K562 (cell line): ENCODE results near the gene MRPL55. TPM values are rescaled to one million over a fixed set of nuclear protein-coding genes. Genes with fewer than 3 reads are reported as not detected.
A peak's percentile ranks its signal among the peaks of the same experiment; 100 is the strongest.

Experiments
- CBX3 ChIP-seq, 2 experiments: IDR thresholded peaks; 1 replicate in 1 of 2; 2 replicates in 1 of 2; pipeline ENCODE4 v1.6.1; 2012; ENCODE audit warnings: inconsistent platforms in 2 of 2, low read length in 2 of 2, borderline replicate concordance in 1 of 2, control low read depth in 1 of 2
- CTCFL ChIP-seq: IDR thresholded peaks from 2 replicates; pipeline ENCODE4 v1.6.1; 2011; ENCODE audit warnings: borderline replicate concordance, low read depth, mild to moderate bottlenecking, moderate library complexity, low read length; ENCODE audit not compliant: insufficient read depth, poor library complexity, severe bottlenecking
- E2F8 ChIP-seq: fragments of 450-650 bp; IDR thresholded peaks from 2 replicates; pipeline ENCODE4 v1.7.1; 2018; ENCODE audit warnings: mild to moderate bottlenecking, low read depth; ENCODE audit not compliant: partially characterized antibody
- ELF4 ChIP-seq: fragments of 450-650 bp; formaldehyde crosslinking; IDR thresholded peaks from 2 replicates; pipeline ENCODE4 v1.4.0; 2022; ENCODE audit warnings: missing genetic modification characterization
- GABPB2 ChIP-seq: fragments of 250-450 bp; sonication (Bioruptor Pico); conservative IDR thresholded peaks from 2 replicates; pipeline ENCODE4 v1.5.1; 2021; ENCODE audit warnings: mild to moderate bottlenecking
- HMG20B ChIP-seq: fragments of 250-450 bp; sonication (Bioruptor Pico); IDR thresholded peaks from 2 replicates; pipeline ENCODE4 v1.5.0; 2021; ENCODE audit warnings: mild to moderate bottlenecking
- PHB ChIP-seq: fragments of 250-450 bp; sonication (Bioruptor Pico); IDR thresholded peaks from 2 replicates; pipeline ENCODE4 v1.5.0; 2021
- PHB2 ChIP-seq: fragments of 450-650 bp; IDR thresholded peaks from 2 replicates; pipeline ENCODE4 v1.6.1; 2017; ENCODE audit warnings: low read depth
- POLR2H ChIP-seq: IDR thresholded peaks from 2 replicates; pipeline ENCODE4 v1.6.1; 2016; ENCODE audit warnings: missing genetic modification characterization, low read depth, mild to moderate bottlenecking, control low read depth, missing compliant biosample characterization, moderate library complexity
- RBBP5 ChIP-seq: fragments of 200-600 bp; sonication (generic); IDR thresholded peaks from 2 replicates; pipeline ENCODE4 v1.6.1; 2012; ENCODE audit warnings: borderline replicate concordance, mild to moderate bottlenecking, low read length, control low read depth, inconsistent platforms; ENCODE audit not compliant: insufficient read depth, poor library complexity, severe bottlenecking
- SMARCA5 ChIP-seq: fragments of 450-650 bp; IDR thresholded peaks from 2 replicates; pipeline ENCODE4 v1.6.1; 2016
- SNAPC5 ChIP-seq: fragments of 250-450 bp; sonication (Bioruptor Pico); IDR thresholded peaks from 2 replicates; pipeline ENCODE4 v1.8.0; 2021; ENCODE audit warnings: moderate library complexity, mild to moderate bottlenecking, inconsistent platforms
- THRA ChIP-seq: fragments of 450-650 bp; IDR thresholded peaks from 2 replicates; pipeline ENCODE4 v1.6.1; 2017; ENCODE audit warnings: mild to moderate bottlenecking, moderate library complexity
- ZFPM2 ChIP-seq: fragments of 250-450 bp; sonication (Bioruptor Pico); IDR thresholded peaks from 2 replicates; pipeline ENCODE4 v1.5.1; 2022; ENCODE audit warnings: mild to moderate bottlenecking
- ZKSCAN1 ChIP-seq: fragments of 150-350 bp; IDR thresholded peaks from 2 replicates; pipeline ENCODE4 v1.6.1; 2016; ENCODE audit warnings: low read depth, low read length
- polyA plus RNA-seq, 8 experiments: library from polyadenylated mRNA; depleted of rRNA in 4 of 8; stranded (reverse) in 5 of 8; unstranded in 3 of 8; fragments of >200 nt; fragmentation: Nextera tagmentation in 2 of 8; fragmentation: Illumina TruSeq in 1 of 8; extraction: Ambion mirVana in 2 of 8; extraction: Trizol in 1 of 8; gene quantifications; 2 replicates each; pipeline versions ENCODE4 v1.2.1 to v1.2.3, GENCODE V29; 2011 to 2014; ENCODE audit warnings: inconsistent platforms in 1 of 8, missing spikeins in 1 of 8
- total RNA-seq, 7 experiments: library from RNA; depleted of rRNA in 6 of 7; stranded (reverse); fragments of >200 nt in 6 of 7; fragmentation: Illumina TruSeq in 2 of 7; extraction: Trizol in 2 of 7; gene quantifications; 2 replicates each; pipeline versions ENCODE4 v1.2.1 to v1.2.3, GENCODE V29; 2011 to 2021; ENCODE audit warnings: low replicate concordance in 1 of 7

The MRPL55 gene
- total and polyA plus RNA-seq, 9 of the 15 experiments (the other 6 are each of a cell fraction or from before 2014, with no cell fraction given) = 34.9 to 228 (median 81.0) TPM

DNA sequence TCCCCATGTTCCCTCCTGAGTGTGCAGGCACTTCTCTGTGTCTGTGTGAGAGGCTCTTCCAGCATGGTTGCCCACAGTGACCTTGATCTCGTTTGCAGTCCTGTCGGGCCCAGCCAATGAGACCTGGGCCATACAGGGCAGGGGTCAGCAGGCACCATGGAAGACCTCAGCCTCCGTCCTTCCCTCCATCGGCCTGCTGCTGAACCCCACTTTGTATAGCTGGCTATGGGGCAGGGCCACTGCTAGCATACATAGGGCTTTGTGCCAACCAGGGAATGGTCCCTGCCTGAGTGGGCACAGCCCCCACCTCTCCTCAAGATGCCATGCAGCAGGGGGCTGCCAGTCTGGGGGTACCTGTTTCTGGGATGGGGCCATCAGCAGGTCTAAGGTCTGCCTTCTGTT lies 9.8 kb downstream of the MRPL55 start (continued):
- TF ChIP-seq POLR2H (tag) = no peak
- TF ChIP-seq CTCFL = no peak
- no peak for TF ChIP-seq THRA
- TF ChIP-seq PHB (CRISPR knock-in tag) = 0 out of 2 replicates have a peak, but pooled peaks have one; percentile 21
- TF ChIP-seq GABPB2 (CRISPR knock-in tag) = no peak
- no peak for TF ChIP-seq SMARCA5
- no peak for TF ChIP-seq RBBP5
- TF ChIP-seq ZKSCAN1 = no peak
- no peak for TF ChIP-seq CBX3 (IDR thresholded peaks at IDR 0.05; ENCODE audit: borderline replicate concordance in 1 of 2, low read length in 2 of 2)
- no peak for TF ChIP-seq SNAPC5 (CRISPR knock-in tag)
- no peak for TF ChIP-seq HMG20B
- TF ChIP-seq E2F8 = peak; percentile 43
- TF ChIP-seq ELF4 (CRISPR knock-in tag) = peak; percentile 28; the same call in 1 of the 2 replicates
- 0 out of 2 replicates have a peak, but pooled peaks have one; percentile 59 for TF ChIP-seq ZFPM2 (CRISPR knock-in tag)
- TF ChIP-seq PHB2 = no peak
